Left lung (tissue), 10 donors: ENCODE results near the gene RFC4. TPM values are rescaled to one million over a fixed set of nuclear protein-coding genes. Genes with fewer than 3 reads are reported as not detected.
A peak's percentile ranks its signal among the peaks of the same experiment; 100 is the strongest.
"Not testable (repeated sequence)": the region's sequence is repeated elsewhere in the genome, so short reads cannot be mapped to it uniquely, and the experiment has no call there.

ENCODE experiments used
- ATAC-seq: fragments of 200-7000 bp; cut with Tn5 transposase; one replicate; pipeline ENCODE4 v1.9.1; 2020; ENCODE audit warnings: moderate library complexity
- DNase-seq, 4 donors: peaks; one replicate each; pipeline ENCODE4 v3.0.0-alpha.2; 2013 to 2020
- H3K27ac ChIP-seq, 2 donors: fragments of 200-600 bp; sonication (generic) in 1 of 2; one replicate each; pipeline versions ENCODE4 v1.5.0 to v1.8.0; 2020 to 2021
- H3K27me3 ChIP-seq, 2 donors: fragments of 200-600 bp; sonication (generic) in 1 of 2; one replicate each; pipeline versions ENCODE4 v1.5.0 to v1.8.0; 2020 to 2021
- H3K36me3 ChIP-seq, 2 donors: fragments of 200-600 bp; sonication (generic) in 1 of 2; one replicate each; pipeline versions ENCODE4 v1.5.0 to v1.8.0; 2020 to 2021
- H3K4me1 ChIP-seq, 2 donors: fragments of 200-600 bp; one replicate each; pipeline ENCODE4 v1.8.0; 2021
- H3K4me3 ChIP-seq, 2 donors: fragments of 200-600 bp; sonication (generic) in 1 of 2; one replicate each; pipeline versions ENCODE4 v1.5.0 to v1.8.0; 2020 to 2021; ENCODE audit warnings: mild to moderate bottlenecking in 1 of 2
- H3K9me3 ChIP-seq, 2 donors: fragments of 200-600 bp; sonication (generic) in 1 of 2; one replicate each; pipeline versions ENCODE4 v1.5.0 to v1.8.0; 2020 to 2021
- intact Hi-C, 2 donors: fragments of 100-400 bp; cut with DNase I; formaldehyde crosslinking; loops; one replicate each; pipeline versions ENCODE4 v1.11.2 to v1.14.2; 2022
- polyA plus RNA-seq, 6 donors: library from polyadenylated mRNA; unstranded; fragments of 120-200 nt; gene quantifications; one replicate each; pipeline ENCODE4 v1.2.1, GENCODE V29; 2013; ENCODE audit not compliant: insufficient read length in 6 of 6
- total RNA-seq, 2 donors: library from RNA; stranded (reverse); fragmentation: NEBNext Ultra II Directional; extraction: Animal tissue kit (Norgen Biotek cat#: 25700); gene quantifications; one replicate each; pipeline ENCODE4 v1.2.1, GENCODE V29; 2021
- TF ChIP-seq, protein P1 (sequence below), 2 donors: fragments of 200-600 bp; sonication (generic) in 1 of 2; IDR thresholded peaks; one replicate each; pipeline versions ENCODE4 v1.5.0 to v1.8.0; 2021; ENCODE audit warnings: antibody characterized with exemption in 2 of 2
- donor health status: DM: no; HTN: yes; CAD: no.
- donor health status: DM: no; HTN: no; CAD: no.

RFC4 gene
- total and polyA plus RNA-seq, 8 donors, result 12.9 to 55.0 (median 41.5) TPM

DNA sequence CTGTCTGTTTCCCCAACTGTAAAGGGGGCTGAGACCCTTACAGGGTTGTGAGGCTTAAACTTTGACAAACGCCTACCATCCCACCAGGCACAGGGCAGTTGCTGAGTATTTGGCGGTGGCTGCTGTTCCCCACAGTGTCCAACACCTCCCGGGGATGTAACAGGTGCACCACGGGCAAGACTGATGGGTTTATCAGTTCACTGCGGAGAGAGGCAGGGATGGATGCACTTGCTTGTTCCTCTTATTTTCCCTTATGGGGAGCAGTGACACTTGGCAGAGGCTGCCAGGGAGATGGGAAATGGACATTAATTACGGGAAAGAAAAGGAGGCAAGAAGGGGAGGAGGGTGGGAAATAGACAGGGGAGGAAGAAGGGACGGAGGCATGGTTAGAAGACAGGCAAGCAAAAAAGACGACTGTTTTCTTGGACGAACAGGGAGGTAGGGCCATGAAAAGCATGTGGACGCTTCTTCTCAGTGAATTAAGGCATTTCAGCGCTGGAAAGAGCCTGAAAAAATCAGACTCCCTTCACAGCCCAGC, 19.7 kb upstream of the RFC4 start:
- H3K4me3 ChIP-seq, result no peak overlapping the region
- DNase-seq, result no peak
- no peaks in the 10 kb centered on the region for H3K36me3 ChIP-seq
- intact Hi-C loops, result no loop called here
- TF ChIP-seq, protein P1, sequence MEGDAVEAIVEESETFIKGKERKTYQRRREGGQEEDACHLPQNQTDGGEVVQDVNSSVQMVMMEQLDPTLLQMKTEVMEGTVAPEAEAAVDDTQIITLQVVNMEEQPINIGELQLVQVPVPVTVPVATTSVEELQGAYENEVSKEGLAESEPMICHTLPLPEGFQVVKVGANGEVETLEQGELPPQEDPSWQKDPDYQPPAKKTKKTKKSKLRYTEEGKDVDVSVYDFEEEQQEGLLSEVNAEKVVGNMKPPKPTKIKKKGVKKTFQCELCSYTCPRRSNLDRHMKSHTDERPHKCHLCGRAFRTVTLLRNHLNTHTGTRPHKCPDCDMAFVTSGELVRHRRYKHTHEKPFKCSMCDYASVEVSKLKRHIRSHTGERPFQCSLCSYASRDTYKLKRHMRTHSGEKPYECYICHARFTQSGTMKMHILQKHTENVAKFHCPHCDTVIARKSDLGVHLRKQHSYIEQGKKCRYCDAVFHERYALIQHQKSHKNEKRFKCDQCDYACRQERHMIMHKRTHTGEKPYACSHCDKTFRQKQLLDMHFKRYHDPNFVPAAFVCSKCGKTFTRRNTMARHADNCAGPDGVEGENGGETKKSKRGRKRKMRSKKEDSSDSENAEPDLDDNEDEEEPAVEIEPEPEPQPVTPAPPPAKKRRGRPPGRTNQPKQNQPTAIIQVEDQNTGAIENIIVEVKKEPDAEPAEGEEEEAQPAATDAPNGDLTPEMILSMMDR (IDR thresholded peaks at IDR 0.05), result no peak
- peaks cover 48 to 82% of the 10 kb centered on the region in 2 donors for H3K27me3 ChIP-seq
- ATAC-seq, result no peak
- no peak overlapping the region for H3K27ac ChIP-seq
- no peaks in the 10 kb centered on the region for H3K9me3 ChIP-seq
- peaks cover 0 to 20% of the 10 kb centered on the region in 2 donors for H3K4me1 ChIP-seq

DNA sequence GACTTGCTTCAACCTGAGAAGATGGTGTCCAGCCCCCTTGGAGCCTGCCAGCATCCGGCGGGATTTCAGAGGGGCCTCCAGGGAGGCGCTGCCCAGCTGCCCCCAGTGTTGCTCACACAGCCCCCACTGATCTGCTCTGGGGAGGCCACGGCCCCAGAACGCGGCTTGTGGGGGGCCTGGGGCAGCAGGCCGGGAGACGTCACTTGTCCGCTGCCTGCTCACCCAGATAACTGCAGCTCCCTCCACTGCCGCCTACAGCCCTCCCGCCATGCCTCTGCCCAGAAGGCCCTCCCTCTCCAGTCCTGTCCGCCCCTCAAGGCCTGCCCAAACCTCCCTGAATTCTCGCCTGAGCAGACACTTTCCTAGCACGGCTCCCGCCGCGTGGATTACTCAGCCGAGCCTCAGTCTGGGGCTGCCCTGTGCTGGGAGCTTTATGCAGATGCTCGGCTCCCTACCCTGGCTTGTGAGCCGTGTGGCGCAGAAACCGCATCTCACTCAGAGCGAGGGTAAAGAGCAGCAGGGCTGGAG, 19.1 kb upstream of the RFC4 start:
- peak; percentile 9 for ATAC-seq
- intact Hi-C loops, result no loop called here

DNA sequence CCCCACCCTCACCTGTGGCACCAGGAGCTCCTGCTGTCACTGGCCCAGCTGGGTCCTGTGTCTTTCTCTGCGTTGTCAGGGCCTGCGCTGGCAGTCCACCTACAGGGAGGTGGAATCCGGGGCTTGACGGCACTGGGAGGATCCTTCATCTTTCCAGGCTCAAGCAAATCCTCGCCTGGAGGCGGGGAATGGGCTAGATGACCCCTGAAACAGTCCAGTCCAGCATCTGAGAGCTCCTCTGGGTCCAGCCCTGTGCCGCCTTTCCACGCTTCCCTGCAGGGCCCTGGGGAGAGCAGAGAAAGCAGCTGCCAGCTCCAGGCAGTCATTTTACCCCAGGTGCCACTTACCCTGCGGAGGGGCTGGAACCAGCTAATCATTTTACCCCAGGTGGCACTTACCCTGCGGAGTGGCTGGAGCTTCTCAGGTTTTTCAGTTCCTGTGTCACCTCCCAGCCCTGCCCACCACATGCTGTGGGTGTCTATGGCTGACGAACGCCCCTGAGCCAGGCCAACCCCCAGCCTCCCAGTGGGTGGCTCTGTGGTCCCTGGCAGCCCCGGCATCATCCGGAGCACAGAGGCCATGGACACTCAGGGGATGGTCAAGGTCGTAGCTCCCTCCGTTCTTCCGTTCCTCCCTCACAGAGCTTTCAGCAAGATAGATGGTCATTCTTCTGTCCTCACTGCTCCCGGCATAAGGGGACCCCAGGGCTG, 18.3 kb upstream of the RFC4 start:
- TF ChIP-seq, protein P1 (IDR thresholded peaks at IDR 0.05), result no peak
- intact Hi-C loops, result loop anchor here in 1 of 2 donors (5.0 kb wide), 1 partner anchor 207 kb away; no protein-coding TSS in a partner anchor
- Histone ChIP-seq H3K9me3 (no peaks in the 10 kb centered on the region), H3K4me3 (no peak overlapping the region), H3K36me3 (no peaks in the 10 kb centered on the region), H3K27ac (no peak overlapping the region), H3K4me1 (peaks cover 0 to 20% of the 10 kb centered on the region in 2 donors), H3K27me3 (peaks cover 43 to 68% of the 10 kb centered on the region in 2 donors)
- ATAC-seq, result no peak
- no peak for DNase-seq

More for the DNA sequence above, 19.1 kb upstream of the RFC4 start:
- TF ChIP-seq, protein P1 (IDR thresholded peaks at IDR 0.05), result no peak
- peak in 2 of 4 donors; percentile 9 to 75 for DNase-seq
- H3K27me3 ChIP-seq, result peaks cover 48 to 76% of the 10 kb centered on the region in 2 donors
- H3K4me1 ChIP-seq, result peaks cover 0 to 20% of the 10 kb centered on the region in 2 donors
- H3K36me3 ChIP-seq, result no peaks in the 10 kb centered on the region
- no peak overlapping the region for H3K27ac ChIP-seq
- no peak overlapping the region for H3K4me3 ChIP-seq
- H3K9me3 ChIP-seq, result no peaks in the 10 kb centered on the region

DNA sequence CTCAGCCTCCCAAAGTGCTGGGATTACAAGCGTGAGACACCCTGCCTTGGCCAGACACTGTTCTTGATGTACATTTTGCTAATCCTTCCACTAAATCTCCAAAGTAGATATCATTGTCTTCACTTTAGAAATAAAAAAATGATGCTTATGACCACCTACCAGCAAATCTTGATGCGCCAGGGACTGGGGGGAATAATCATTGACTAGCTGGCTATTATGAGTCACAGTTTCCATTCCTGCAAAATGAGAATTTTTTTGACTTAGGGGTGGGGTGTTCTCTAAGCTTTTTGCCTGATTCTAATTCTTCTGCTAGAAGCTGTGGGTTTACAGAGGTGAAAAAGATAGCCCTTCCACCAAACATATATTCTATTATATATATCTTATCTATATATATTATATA, 17.1 kb upstream of the RFC4 start:
- TF ChIP-seq, protein P1 (IDR thresholded peaks at IDR 0.05), result no peak
- Histone ChIP-seq H3K36me3 (no peaks in the 10 kb centered on the region), H3K27ac (no peak overlapping the region), H3K4me3 (no peak overlapping the region), H3K27me3 (peaks cover 31 to 56% of the 10 kb centered on the region in 2 donors), H3K4me1 (peaks cover 0 to 20% of the 10 kb centered on the region in 2 donors), H3K9me3 (no peaks in the 10 kb centered on the region)
- DNase-seq, result no peak
- no peak for ATAC-seq
- intact Hi-C loops, result loop anchor here in 1 of 2 donors (5.0 kb wide), 1 partner anchor 206 kb away; no protein-coding TSS in a partner anchor

DNA sequence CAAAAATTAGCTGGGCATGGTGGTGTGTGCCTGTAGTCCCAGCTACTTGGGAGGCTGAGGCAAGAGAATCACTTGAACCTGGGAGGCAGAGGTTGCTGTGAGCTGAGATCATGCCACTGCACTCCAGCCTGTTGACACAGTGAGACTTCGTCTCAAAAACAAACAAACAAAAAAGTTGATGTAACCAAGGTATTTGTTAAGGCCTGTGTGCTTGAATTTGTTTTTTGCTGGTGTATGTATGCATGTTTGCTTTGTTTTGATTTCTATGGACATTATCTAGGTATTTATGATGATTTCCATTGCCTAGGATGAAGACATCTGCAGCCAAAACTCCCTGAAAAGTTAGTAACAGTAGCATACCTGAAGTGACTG, 16.1 kb upstream of the RFC4 start:
- H3K4me1 ChIP-seq, result peaks cover 0 to 15% of the 10 kb centered on the region in 2 donors
- ATAC-seq, H3K36me3 ChIP-seq, H3K27ac ChIP-seq, H3K4me3 ChIP-seq, DNase-seq, H3K9me3 ChIP-seq: not testable (repeated sequence)
- H3K27me3 ChIP-seq, result peaks cover 26 to 48% of the 10 kb centered on the region in 2 donors
- intact Hi-C loops, result loop anchor here in 1 of 2 donors (5.0 kb wide), 1 partner anchor 205 kb away; no protein-coding TSS in a partner anchor
